DOHH2 (cell line): Measurements from ENCODE around the gene TSC22D3.

Experiments
- EZH2phosphoT487 ChIP-seq: fragments of 200-600 bp; sonication (generic); IDR thresholded peaks from 2 replicates; pipeline ENCODE4 v1.6.1; 2017; ENCODE audit warnings: borderline replicate concordance, mild to moderate bottlenecking, antibody characterized with exemption, low read length, moderate library complexity, mixed read lengths
- TF ChIP-seq, protein P1 (sequence below): fragments of 200-600 bp; sonication (generic); IDR thresholded peaks from one replicate; pipeline ENCODE4 v1.5.1; 2014; ENCODE audit warnings: antibody characterized with exemption, mild to moderate bottlenecking, low read depth, low read length; ENCODE audit not compliant: poor library complexity, severe bottlenecking

DNA sequence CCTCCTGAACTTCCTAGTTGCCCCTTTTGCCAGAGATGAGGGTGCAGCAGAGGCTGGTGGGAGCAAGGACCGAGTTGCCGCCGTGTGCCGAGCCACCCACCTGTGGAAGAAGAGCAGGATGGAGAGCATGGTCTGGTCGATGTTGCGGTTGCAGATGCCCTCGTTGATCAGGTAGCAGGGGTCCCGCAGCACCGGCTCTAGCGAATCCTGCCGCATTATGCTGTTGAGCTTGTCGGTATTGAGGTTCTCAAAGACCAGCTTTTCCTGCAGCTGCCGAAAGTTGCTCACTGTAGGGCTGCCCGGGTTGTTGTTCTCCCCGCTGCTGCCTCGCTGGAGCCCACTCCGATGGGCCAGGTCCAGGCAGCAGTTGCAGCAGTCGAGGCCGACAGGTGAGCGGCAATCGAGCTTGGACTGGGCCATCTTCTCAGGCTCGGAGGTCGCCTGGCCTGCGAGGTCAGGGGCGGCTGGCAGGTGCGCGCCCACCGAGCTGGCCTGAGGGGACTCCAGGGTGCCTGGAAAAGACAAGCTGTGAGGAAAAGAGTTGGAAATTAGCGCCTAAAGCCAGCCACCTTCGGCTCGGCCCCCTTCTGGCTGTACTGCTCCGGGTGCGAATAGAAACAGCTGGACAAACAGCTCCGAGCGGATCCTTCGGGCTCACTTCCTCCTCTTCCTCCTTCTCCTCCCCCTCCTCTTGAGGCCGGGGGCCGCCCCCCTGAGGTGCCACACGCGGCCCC lies 420 bp downstream of the TSC22D3 start:
- TF ChIP-seq, protein P1, sequence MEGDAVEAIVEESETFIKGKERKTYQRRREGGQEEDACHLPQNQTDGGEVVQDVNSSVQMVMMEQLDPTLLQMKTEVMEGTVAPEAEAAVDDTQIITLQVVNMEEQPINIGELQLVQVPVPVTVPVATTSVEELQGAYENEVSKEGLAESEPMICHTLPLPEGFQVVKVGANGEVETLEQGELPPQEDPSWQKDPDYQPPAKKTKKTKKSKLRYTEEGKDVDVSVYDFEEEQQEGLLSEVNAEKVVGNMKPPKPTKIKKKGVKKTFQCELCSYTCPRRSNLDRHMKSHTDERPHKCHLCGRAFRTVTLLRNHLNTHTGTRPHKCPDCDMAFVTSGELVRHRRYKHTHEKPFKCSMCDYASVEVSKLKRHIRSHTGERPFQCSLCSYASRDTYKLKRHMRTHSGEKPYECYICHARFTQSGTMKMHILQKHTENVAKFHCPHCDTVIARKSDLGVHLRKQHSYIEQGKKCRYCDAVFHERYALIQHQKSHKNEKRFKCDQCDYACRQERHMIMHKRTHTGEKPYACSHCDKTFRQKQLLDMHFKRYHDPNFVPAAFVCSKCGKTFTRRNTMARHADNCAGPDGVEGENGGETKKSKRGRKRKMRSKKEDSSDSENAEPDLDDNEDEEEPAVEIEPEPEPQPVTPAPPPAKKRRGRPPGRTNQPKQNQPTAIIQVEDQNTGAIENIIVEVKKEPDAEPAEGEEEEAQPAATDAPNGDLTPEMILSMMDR, result no peak
- TF ChIP-seq EZH2phosphoT487, result no peak
